HCT116 (cell line): ENCODE measurements around the gene MAGED1. TPM values are rescaled to one million over a fixed set of nuclear protein-coding genes. Genes with fewer than 3 reads are reported as not detected.

Experiments used
- ATAC-seq: fragments of 200-7000 bp; cut with Tn5 transposase; 2 replicates; pipeline ENCODE4 v1.9.1; 2020; ENCODE audit warnings: mild to moderate bottlenecking, moderate library complexity
- BruUV-seq: library from RNA; stranded (reverse); fragments of 400-500 nt; replicated peaks from 2 replicates; lab custom pipeline; 2021; lab: Mats Ljungman, UMichigan
- CTCF ChIA-PET: fragments of 300-600 bp; sonication (Branson Sonifier 250); formaldehyde crosslinking; loops from one replicate; lab custom pipeline; 2021; ENCODE audit warnings: antibody characterized with exemption; lab: Charles Lee
- POLR2A ChIA-PET: fragments of 300-600, 350-600 bp; sonication (Branson Sonifier 250); formaldehyde crosslinking; loops from one replicate; lab custom pipeline; 2021; ENCODE audit warnings: antibody characterized with exemption; lab: Charles Lee
- RAD21 ChIA-PET, 2 experiments: fragments of 300-600 bp; sonication (Branson Sonifier 250); formaldehyde crosslinking; loops; one replicate each; lab custom pipeline; 2023; ENCODE audit warnings: low total read pairs in 2 of 2; ENCODE audit not compliant: uncharacterized antibody in 2 of 2, unreplicated experiment in 2 of 2, low non-redundant PET in 1 of 2; lab: Charles Lee
- DNase-seq: peaks from one replicate; pipeline ENCODE4 v3.0.0-alpha.2; 2010; ENCODE audit warnings: low read depth, low spot score
- H2AFZ ChIP-seq: fragments of 200-600 bp; shearing (Covaris generic), sonication (generic); 2 replicates; pipeline ENCODE4 v1.6.1; 2017; ENCODE audit warnings: low read depth, mixed run types, mixed read lengths, antibody characterized with exemption, low read length; ENCODE audit not compliant: poor library complexity, severe bottlenecking
- H3K27ac ChIP-seq: 2 replicates; pipeline ENCODE4 v1.5.1; 2012; ENCODE audit warnings: low read depth, low read length
- H3K27me3 ChIP-seq: fragments of 200-600 bp; sonication (generic); 2 replicates; pipeline ENCODE4 v1.6.1; 2016; ENCODE audit warnings: mixed run types, low read length, mixed read lengths; ENCODE audit not compliant: insufficient read depth
- H3K36me3 ChIP-seq, 2 experiments: fragments of 200-500 bp in 1 of 2; fragments of 200-600 bp in 1 of 2; sonication (Bioruptor generic) in 1 of 2; sonication (generic) in 1 of 2; 2 replicates each; pipeline versions ENCODE4 v1.5.1 to v1.6.1; 2014 to 2016; ENCODE audit warnings: low read length in 2 of 2, inconsistent platforms in 1 of 2, mixed read lengths in 1 of 2, mixed run types in 1 of 2; ENCODE audit not compliant: insufficient read depth in 2 of 2, control insufficient read depth in 1 of 2
- H3K4me1 ChIP-seq, 2 experiments: fragments of 200-600 bp in 1 of 2; sonication (generic) in 1 of 2; 2 replicates each; pipeline versions ENCODE4 v1.5.1 to v1.6.1; 2012 to 2017; ENCODE audit warnings: low read length in 2 of 2, inconsistent platforms in 1 of 2, mild to moderate bottlenecking in 1 of 2, mixed read lengths in 1 of 2, mixed run types in 1 of 2, moderate library complexity in 1 of 2; ENCODE audit not compliant: insufficient read depth in 2 of 2, control insufficient read depth in 1 of 2
- H3K4me2 ChIP-seq: fragments of 200-600 bp; sonication (generic); 2 replicates; pipeline ENCODE4 v1.6.1; 2017; ENCODE audit warnings: mixed run types, low read length, mixed read lengths
- H3K4me3 ChIP-seq, 2 experiments: fragments of 200-600 bp in 1 of 2; sonication (generic) in 1 of 2; replicated peaks in 1 of 2; 2 replicates each; pipeline ENCODE4 v1.5.1; 2011 to 2016; ENCODE audit warnings: low read length in 2 of 2, control low read depth in 1 of 2, low read depth in 1 of 2, mild to moderate bottlenecking in 1 of 2, mixed read lengths in 1 of 2, mixed run types in 1 of 2
- H3K79me2 ChIP-seq: fragments of 200-600 bp; sonication (generic); 2 replicates; pipeline ENCODE4 v1.6.1; 2017; ENCODE audit warnings: mild to moderate bottlenecking, mixed run types, low read length, moderate library complexity, mixed read lengths; ENCODE audit not compliant: insufficient read depth
- H3K9ac ChIP-seq: fragments of 200-600 bp; sonication (generic); 2 replicates; pipeline ENCODE4 v1.6.1; 2016; ENCODE audit warnings: low read length, mixed read lengths
- H3K9me2 ChIP-seq: fragments of 200-600 bp; sonication (generic), shearing (Covaris generic); 2 replicates; pipeline ENCODE4 v1.6.1; 2017; ENCODE audit warnings: mixed run types, mild to moderate bottlenecking, moderate library complexity; ENCODE audit not compliant: insufficient read depth
- H3K9me3 ChIP-seq, 2 experiments: fragments of 200-500 bp in 1 of 2; fragments of 200-600 bp in 1 of 2; sonication (Bioruptor generic) in 1 of 2; sonication (generic) in 1 of 2; 2 replicates each; pipeline ENCODE4 v1.6.1; 2014 to 2017; ENCODE audit warnings: low read length in 2 of 2, mixed read lengths in 2 of 2, inconsistent platforms in 1 of 2, low read depth in 1 of 2, mild to moderate bottlenecking in 1 of 2, mixed run types in 1 of 2, moderate library complexity in 1 of 2; ENCODE audit not compliant: control insufficient read depth in 1 of 2, insufficient read depth in 1 of 2
- H4K20me1 ChIP-seq: fragments of 200-600 bp; sonication (generic), shearing (Covaris generic); 2 replicates; pipeline ENCODE4 v1.6.1; 2017; ENCODE audit warnings: mixed run types, mild to moderate bottlenecking, moderate library complexity; ENCODE audit not compliant: insufficient read depth
- CBX3 ChIP-seq: IDR thresholded peaks from 2 replicates; pipeline ENCODE4 v1.6.1; 2012; ENCODE audit warnings: low read depth
- CEBPB ChIP-seq: IDR thresholded peaks from 2 replicates; pipeline ENCODE4 v1.6.1; 2012; ENCODE audit warnings: low read depth
- ELF1 ChIP-seq: IDR thresholded peaks from 2 replicates; pipeline ENCODE4 v1.6.1; 2012; ENCODE audit warnings: low read depth, borderline replicate concordance
- FOSL1 ChIP-seq: IDR thresholded peaks from 2 replicates; pipeline ENCODE4 v1.6.1; 2012; ENCODE audit warnings: low read depth
- RAD21 ChIP-seq: IDR thresholded peaks from 2 replicates; pipeline ENCODE4 v1.6.1; 2012; ENCODE audit warnings: low read depth, mild to moderate bottlenecking
- SIN3A ChIP-seq: IDR thresholded peaks from 2 replicates; pipeline ENCODE4 v1.6.1; 2012; ENCODE audit warnings: low read depth
- SRF ChIP-seq: IDR thresholded peaks from 2 replicates; pipeline ENCODE4 v1.6.1; 2012; ENCODE audit warnings: low read depth
- intact Hi-C: fragments of 100-400 bp; cut with micrococcal nuclease; formaldehyde crosslinking; loops from 2 replicates; pipeline ENCODE4 v1.10.0; 2022
- total RNA-seq: library from RNA; stranded (reverse); gene quantifications from one replicate; pipeline ENCODE4 v1.2.1, GENCODE V29; 2021; ENCODE audit not compliant: unreplicated experiment
- TF ChIP-seq, protein P1 (sequence below): IDR thresholded peaks from 2 replicates; pipeline ENCODE4 v1.6.1; 2012
- TF ChIP-seq, protein P2 (sequence below), 3 experiments: fragments of 200-600 bp in 1 of 3; sonication (generic) in 1 of 3; IDR thresholded peaks in 2 of 3; conservative IDR thresholded peaks in 1 of 3; 2 replicates each; pipeline ENCODE4 v1.5.1; 2012 to 2017; ENCODE audit warnings: low read depth in 2 of 3, low read length in 2 of 3, antibody characterized with exemption in 1 of 3, borderline replicate concordance in 1 of 3, control low read depth in 1 of 3, mild to moderate bottlenecking in 1 of 3, mixed read lengths in 1 of 3, mixed run types in 1 of 3, moderate library complexity in 1 of 3; ENCODE audit not compliant: insufficient read depth in 1 of 3
- TF ChIP-seq, protein P3 (sequence below): IDR thresholded peaks from 2 replicates; pipeline ENCODE4 v1.6.1; 2012; ENCODE audit warnings: low read depth
- TF ChIP-seq, protein P4 (sequence below): IDR thresholded peaks from 2 replicates; pipeline ENCODE4 v1.6.1; 2011; ENCODE audit warnings: mild to moderate bottlenecking, low read length, moderate library complexity; ENCODE audit not compliant: insufficient replicate concordance; ENCODE audit errors: extremely low read depth
- TF ChIP-seq, protein P5 (sequence below): IDR thresholded peaks from 2 replicates; pipeline ENCODE4 v1.6.1; 2012

The MAGED1 gene
- total RNA-seq, 1 experiment from 2014 or later, result 82.3 TPM

DNA sequence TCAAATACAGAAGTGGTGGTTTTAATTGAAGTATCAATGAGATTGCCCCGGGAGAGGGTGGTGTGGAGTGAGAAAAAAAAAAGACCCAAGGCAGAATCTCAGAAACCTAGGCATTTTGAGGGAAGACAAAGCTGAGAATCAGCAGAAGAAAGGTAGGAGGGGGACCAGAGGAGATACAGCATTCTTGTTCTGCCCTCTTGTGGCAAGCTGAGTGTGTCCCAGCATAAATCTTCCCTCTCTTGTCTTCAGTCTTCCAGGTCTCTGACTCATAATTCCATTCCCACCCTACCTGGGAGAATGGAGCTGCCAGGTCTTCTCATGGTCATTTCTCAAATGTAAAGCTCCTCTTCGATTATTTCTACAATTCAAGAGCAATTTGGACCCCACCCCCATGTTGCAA lies 32.7 kb upstream of the MAGED1 start:
- peak; percentile 63 for ATAC-seq
- no peaks in the 10 kb centered on the region for H3K27me3 ChIP-seq
- TF ChIP-seq, protein P1, sequence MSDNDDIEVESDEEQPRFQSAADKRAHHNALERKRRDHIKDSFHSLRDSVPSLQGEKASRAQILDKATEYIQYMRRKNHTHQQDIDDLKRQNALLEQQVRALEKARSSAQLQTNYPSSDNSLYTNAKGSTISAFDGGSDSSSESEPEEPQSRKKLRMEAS, result no peak
- TF ChIP-seq, protein P2, sequence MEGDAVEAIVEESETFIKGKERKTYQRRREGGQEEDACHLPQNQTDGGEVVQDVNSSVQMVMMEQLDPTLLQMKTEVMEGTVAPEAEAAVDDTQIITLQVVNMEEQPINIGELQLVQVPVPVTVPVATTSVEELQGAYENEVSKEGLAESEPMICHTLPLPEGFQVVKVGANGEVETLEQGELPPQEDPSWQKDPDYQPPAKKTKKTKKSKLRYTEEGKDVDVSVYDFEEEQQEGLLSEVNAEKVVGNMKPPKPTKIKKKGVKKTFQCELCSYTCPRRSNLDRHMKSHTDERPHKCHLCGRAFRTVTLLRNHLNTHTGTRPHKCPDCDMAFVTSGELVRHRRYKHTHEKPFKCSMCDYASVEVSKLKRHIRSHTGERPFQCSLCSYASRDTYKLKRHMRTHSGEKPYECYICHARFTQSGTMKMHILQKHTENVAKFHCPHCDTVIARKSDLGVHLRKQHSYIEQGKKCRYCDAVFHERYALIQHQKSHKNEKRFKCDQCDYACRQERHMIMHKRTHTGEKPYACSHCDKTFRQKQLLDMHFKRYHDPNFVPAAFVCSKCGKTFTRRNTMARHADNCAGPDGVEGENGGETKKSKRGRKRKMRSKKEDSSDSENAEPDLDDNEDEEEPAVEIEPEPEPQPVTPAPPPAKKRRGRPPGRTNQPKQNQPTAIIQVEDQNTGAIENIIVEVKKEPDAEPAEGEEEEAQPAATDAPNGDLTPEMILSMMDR (IDR thresholded peaks at IDR 0.05 in 2 of 3, conservative IDR thresholded peaks at IDR 0.05 in 1 of 3; ENCODE audit: borderline replicate concordance in 1 of 3, insufficient read depth in 1 of 3, low read depth in 2 of 3, low read length in 2 of 3), result peak; percentile 24 to 34 (median 33); a peak in 3 of 6 replicates
- TF ChIP-seq RAD21, result peak; percentile 59
- TF ChIP-seq, all 23 proteins: peak for 2
- H3K27ac ChIP-seq, result no peak overlapping the region
- H3K4me1 ChIP-seq, result no peaks in the 10 kb centered on the region
- no peak overlapping the region for H3K9ac ChIP-seq
- ChIA-PET CTCF (interaction anchor here (1.6 kb wide), 1 partner anchor 219 kb away, joined by 7 read pairs; no protein-coding TSS in a partner anchor), RAD21 (no interaction called here), POLR2A (no interaction called here)
- H2AFZ ChIP-seq, result no peak overlapping the region
- no peak overlapping the region for H3K4me2 ChIP-seq
- BruUV-seq, result no TSS peak
- H4K20me1 ChIP-seq, result no peaks in the 10 kb centered on the region
- DNase-seq, result peak; percentile 18
- H3K36me3 ChIP-seq, result no peaks in the 10 kb centered on the region
- H3K9me2 ChIP-seq, result no peaks in the 10 kb centered on the region
- H3K9me3 ChIP-seq, result no peaks in the 10 kb centered on the region; a peak in 1 of 4 replicates
- intact Hi-C loops, result no loop called here
- H3K4me3 ChIP-seq, result no peak overlapping the region
- H3K79me2 ChIP-seq, result peaks cover 31% of the 10 kb centered on the region

DNA sequence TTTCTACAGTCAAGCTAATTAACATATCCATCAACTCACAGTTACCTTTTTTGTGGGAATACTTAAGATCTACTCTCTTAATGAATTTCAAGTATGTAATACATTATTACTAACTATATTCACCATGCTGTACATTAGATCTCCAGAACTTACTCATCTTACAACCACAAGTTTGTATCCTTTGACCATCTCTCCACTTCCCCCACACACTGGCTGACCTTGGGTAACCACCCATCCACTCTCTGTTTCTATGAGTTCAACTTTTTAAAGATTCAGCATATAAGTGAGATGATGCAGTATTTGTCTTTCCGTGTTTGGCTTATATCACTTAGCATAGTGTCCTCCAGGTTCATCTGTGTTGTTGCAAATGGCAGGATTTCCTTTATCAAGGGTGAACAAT lies 30.5 kb upstream of the MAGED1 start:
- peaks cover 45% of the 10 kb centered on the region for H3K79me2 ChIP-seq
- ChIA-PET POLR2A (no interaction called here), RAD21 (no interaction called here), CTCF (no interaction called here)
- H3K27ac ChIP-seq, result no peak overlapping the region
- no peaks in the 10 kb centered on the region for H3K9me2 ChIP-seq
- no peaks in the 10 kb centered on the region for H3K4me1 ChIP-seq
- no peak for ATAC-seq
- no peaks in the 10 kb centered on the region for H4K20me1 ChIP-seq
- H3K36me3 ChIP-seq, result no peaks in the 10 kb centered on the region
- no peak overlapping the region for H2AFZ ChIP-seq
- H3K9me3 ChIP-seq, result no peaks in the 10 kb centered on the region; a peak in 1 of 4 replicates
- no peak for DNase-seq
- intact Hi-C loops, result no loop called here
- no TSS peak for BruUV-seq
- no peak overlapping the region for H3K9ac ChIP-seq
- no peak overlapping the region for H3K4me3 ChIP-seq
- no peaks in the 10 kb centered on the region for H3K27me3 ChIP-seq
- H3K4me2 ChIP-seq, result no peak overlapping the region
- TF ChIP-seq SIN3A (no peak), SRF (no peak), ELF1 (no peak), FOSL1 (no peak), CEBPB (no peak), CBX3 (no peak)
- TF ChIP-seq, protein P3, sequence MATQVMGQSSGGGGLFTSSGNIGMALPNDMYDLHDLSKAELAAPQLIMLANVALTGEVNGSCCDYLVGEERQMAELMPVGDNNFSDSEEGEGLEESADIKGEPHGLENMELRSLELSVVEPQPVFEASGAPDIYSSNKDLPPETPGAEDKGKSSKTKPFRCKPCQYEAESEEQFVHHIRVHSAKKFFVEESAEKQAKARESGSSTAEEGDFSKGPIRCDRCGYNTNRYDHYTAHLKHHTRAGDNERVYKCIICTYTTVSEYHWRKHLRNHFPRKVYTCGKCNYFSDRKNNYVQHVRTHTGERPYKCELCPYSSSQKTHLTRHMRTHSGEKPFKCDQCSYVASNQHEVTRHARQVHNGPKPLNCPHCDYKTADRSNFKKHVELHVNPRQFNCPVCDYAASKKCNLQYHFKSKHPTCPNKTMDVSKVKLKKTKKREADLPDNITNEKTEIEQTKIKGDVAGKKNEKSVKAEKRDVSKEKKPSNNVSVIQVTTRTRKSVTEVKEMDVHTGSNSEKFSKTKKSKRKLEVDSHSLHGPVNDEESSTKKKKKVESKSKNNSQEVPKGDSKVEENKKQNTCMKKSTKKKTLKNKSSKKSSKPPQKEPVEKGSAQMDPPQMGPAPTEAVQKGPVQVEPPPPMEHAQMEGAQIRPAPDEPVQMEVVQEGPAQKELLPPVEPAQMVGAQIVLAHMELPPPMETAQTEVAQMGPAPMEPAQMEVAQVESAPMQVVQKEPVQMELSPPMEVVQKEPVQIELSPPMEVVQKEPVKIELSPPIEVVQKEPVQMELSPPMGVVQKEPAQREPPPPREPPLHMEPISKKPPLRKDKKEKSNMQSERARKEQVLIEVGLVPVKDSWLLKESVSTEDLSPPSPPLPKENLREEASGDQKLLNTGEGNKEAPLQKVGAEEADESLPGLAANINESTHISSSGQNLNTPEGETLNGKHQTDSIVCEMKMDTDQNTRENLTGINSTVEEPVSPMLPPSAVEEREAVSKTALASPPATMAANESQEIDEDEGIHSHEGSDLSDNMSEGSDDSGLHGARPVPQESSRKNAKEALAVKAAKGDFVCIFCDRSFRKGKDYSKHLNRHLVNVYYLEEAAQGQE, result no peak
- TF ChIP-seq, protein P4, sequence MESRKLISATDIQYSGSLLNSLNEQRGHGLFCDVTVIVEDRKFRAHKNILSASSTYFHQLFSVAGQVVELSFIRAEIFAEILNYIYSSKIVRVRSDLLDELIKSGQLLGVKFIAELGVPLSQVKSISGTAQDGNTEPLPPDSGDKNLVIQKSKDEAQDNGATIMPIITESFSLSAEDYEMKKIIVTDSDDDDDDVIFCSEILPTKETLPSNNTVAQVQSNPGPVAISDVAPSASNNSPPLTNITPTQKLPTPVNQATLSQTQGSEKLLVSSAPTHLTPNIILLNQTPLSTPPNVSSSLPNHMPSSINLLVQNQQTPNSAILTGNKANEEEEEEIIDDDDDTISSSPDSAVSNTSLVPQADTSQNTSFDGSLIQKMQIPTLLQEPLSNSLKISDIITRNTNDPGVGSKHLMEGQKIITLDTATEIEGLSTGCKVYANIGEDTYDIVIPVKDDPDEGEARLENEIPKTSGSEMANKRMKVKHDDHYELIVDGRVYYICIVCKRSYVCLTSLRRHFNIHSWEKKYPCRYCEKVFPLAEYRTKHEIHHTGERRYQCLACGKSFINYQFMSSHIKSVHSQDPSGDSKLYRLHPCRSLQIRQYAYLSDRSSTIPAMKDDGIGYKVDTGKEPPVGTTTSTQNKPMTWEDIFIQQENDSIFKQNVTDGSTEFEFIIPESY, result no peak
- TF ChIP-seq, protein P1, result no peak
- TF ChIP-seq, protein P5, sequence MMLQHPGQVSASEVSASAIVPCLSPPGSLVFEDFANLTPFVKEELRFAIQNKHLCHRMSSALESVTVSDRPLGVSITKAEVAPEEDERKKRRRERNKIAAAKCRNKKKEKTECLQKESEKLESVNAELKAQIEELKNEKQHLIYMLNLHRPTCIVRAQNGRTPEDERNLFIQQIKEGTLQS, result no peak
